K562 (cell line): ENCODE results near the gene NPAS3.

ENCODE experiments used
- CREB1 ChIP-seq, 2 experiments: sonication (generic) in 1 of 2; formaldehyde crosslinking in 1 of 2; IDR thresholded peaks; 2 replicates each; pipeline versions ENCODE4 v1.6.1 to v1.8.0; 2012 to 2022; ENCODE audit warnings: inconsistent platforms in 1 of 2, mild to moderate bottlenecking in 1 of 2, missing genetic modification reagents in 1 of 2, moderate library complexity in 1 of 2
- CTCF ChIP-seq, 3 experiments: IDR thresholded peaks in 2 of 3; conservative IDR thresholded peaks in 1 of 3; 2 replicates each; pipeline ENCODE4 v1.5.1; 2011 to 2012; ENCODE audit warnings: low read length in 3 of 3, mild to moderate bottlenecking in 3 of 3, control low read depth in 2 of 3, improper control_type of control experiment in 1 of 3, inconsistent platforms in 1 of 3, low read depth in 1 of 3, mixed read lengths in 1 of 3, moderate library complexity in 1 of 3; ENCODE audit not compliant: insufficient read depth in 2 of 3
- EHMT2 ChIP-seq: fragments of 450-650 bp; IDR thresholded peaks from 2 replicates; pipeline ENCODE4 v1.6.1; 2018; ENCODE audit warnings: antibody characterized with exemption
- EP300 ChIP-seq: IDR thresholded peaks from 2 replicates; pipeline ENCODE4 v1.6.1; 2012; ENCODE audit warnings: low read length, improper control_type of control experiment
- EZH2 ChIP-seq: IDR thresholded peaks from 2 replicates; pipeline ENCODE4 v1.6.1; 2012; ENCODE audit warnings: low read depth, mild to moderate bottlenecking, inconsistent platforms, low read length, borderline replicate concordance
- HCFC1 ChIP-seq: IDR thresholded peaks from 2 replicates; pipeline ENCODE4 v1.6.1; 2012; ENCODE audit warnings: low read depth, low read length, improper control_type of control experiment
- HMGN3 ChIP-seq: IDR thresholded peaks from 2 replicates; pipeline ENCODE4 v1.6.1; 2011; ENCODE audit warnings: borderline replicate concordance, low read depth, mild to moderate bottlenecking, mixed read lengths, low read length; ENCODE audit not compliant: insufficient read length; ENCODE audit errors: extremely low read depth
- MECOM ChIP-seq: fragments of 250-450 bp; sonication (Bioruptor Pico); IDR thresholded peaks from 2 replicates; pipeline ENCODE4 v1.8.0; 2022; ENCODE audit warnings: inconsistent platforms
- REST ChIP-seq, 2 experiments: fragments of 450-650 bp; formaldehyde crosslinking in 1 of 2; IDR thresholded peaks; 2 replicates each; pipeline versions ENCODE4 v1.4.0 to v1.6.1; 2014 to 2020; ENCODE audit warnings: mild to moderate bottlenecking in 2 of 2, borderline replicate concordance in 1 of 2, low read depth in 1 of 2
- SIX5 ChIP-seq, 2 experiments: IDR thresholded peaks; 2 replicates each; pipeline ENCODE4 v1.6.1; 2011; ENCODE audit warnings: low read length in 2 of 2, borderline replicate concordance in 1 of 2, low read depth in 1 of 2, mild to moderate bottlenecking in 1 of 2, moderate library complexity in 1 of 2; ENCODE audit not compliant: insufficient read depth in 1 of 2
- THRA ChIP-seq: fragments of 450-650 bp; IDR thresholded peaks from 2 replicates; pipeline ENCODE4 v1.6.1; 2017; ENCODE audit warnings: mild to moderate bottlenecking, moderate library complexity
- ZBTB40 ChIP-seq, 2 experiments: fragments of 450-650 bp in 1 of 2; sonication (generic) in 1 of 2; formaldehyde crosslinking in 1 of 2; IDR thresholded peaks; 2 replicates each; pipeline versions ENCODE4 v1.7.1 to v1.9.0; 2016 to 2022; ENCODE audit warnings: inconsistent platforms in 1 of 2, mild to moderate bottlenecking in 1 of 2, missing genetic modification reagents in 1 of 2
- ZNF133 ChIP-seq: fragments of 250-450 bp; sonication (Bioruptor Pico); IDR thresholded peaks from 2 replicates; pipeline ENCODE4 v1.4.0; 2020; ENCODE audit warnings: mild to moderate bottlenecking

- no peak for TF ChIP-seq CREB1 (IDR thresholded peaks at IDR 0.05)
- TF ChIP-seq CREB1 (CRISPR knock-in tag; IDR thresholded peaks at IDR 0.05) = no peak
- TF ChIP-seq HCFC1 = no peak
- TF ChIP-seq EZH2 = no peak
- no peak for TF ChIP-seq MECOM (CRISPR knock-in tag)
- no peak for TF ChIP-seq CTCF (IDR thresholded peaks at IDR 0.05 in 2 of 3, conservative IDR thresholded peaks at IDR 0.05 in 1 of 3; ENCODE audit: insufficient read depth in 2 of 3, low read depth in 1 of 3, low read length in 3 of 3)
- TF ChIP-seq ZBTB40 (IDR thresholded peaks at IDR 0.05) = no peak
- TF ChIP-seq ZBTB40 (CRISPR knock-in tag; IDR thresholded peaks at IDR 0.05) = no peak
- no peak for TF ChIP-seq THRA
- TF ChIP-seq REST (IDR thresholded peaks at IDR 0.05; ENCODE audit: borderline replicate concordance) = no peak
- no peak for TF ChIP-seq REST (CRISPR knock-in tag; IDR thresholded peaks at IDR 0.05; ENCODE audit: low read depth)
- no peak for TF ChIP-seq ZNF133 (CRISPR knock-in tag)
- no peak for TF ChIP-seq EP300
- no peak for TF ChIP-seq SIX5 (IDR thresholded peaks at IDR 0.05; ENCODE audit: borderline replicate concordance in 1 of 2, insufficient read depth in 1 of 2, low read depth in 1 of 2, low read length in 2 of 2)
- TF ChIP-seq EHMT2 = no peak
- no peak for TF ChIP-seq HMGN3
Measured at GRCh38 chr14:33794791-33795305, 856.2 kb downstream of the NPAS3 start.
